Eye (tissue), 1 donor: ENCODE results near the gene CCDC92B.

Experiments used
- DNase-seq: peaks from one replicate; pipeline ENCODE4 v3.0.0-alpha.2; 2015

Gene CCDC92B

GRCh38 chr17:2777242-2777867 lies 27.9 kb upstream of the CCDC92B start:
- DNase-seq, result peak; percentile 15

GRCh38 chr17:2776589-2777241 lies 27.3 kb upstream of the CCDC92B start:
- peak; percentile 78 for DNase-seq

- no peak for DNase-seq
Observed at GRCh38 chr17:2775206-2775605, 25.8 kb upstream of the CCDC92B start.

GRCh38 chr17:2770129-2770528 lies 20.7 kb upstream of the CCDC92B start:
- DNase-seq, result no peak

- no peak for DNase-seq
Observed at GRCh38 chr17:2758870-2759269, 9.4 kb upstream of the CCDC92B start.

GRCh38 chr17:2755891-2756724 lies 6.7 kb upstream of the CCDC92B start:
- DNase-seq, result peak; percentile 26

GRCh38 chr17:2751491-2751890 lies 2.0 kb upstream of the CCDC92B start:
- no peak for DNase-seq

GRCh38 chr17:2750721-2751120 lies 1.3 kb upstream of the CCDC92B start:
- no peak for DNase-seq

- DNase-seq, result peak; percentile 90
Observed at GRCh38 chr17:2749784-2750181, 331 bp upstream of the CCDC92B start.

GRCh38 chr17:2745317-2746037 lies 4.0 kb downstream of the CCDC92B start:
- no peak for DNase-seq

- no peak for DNase-seq
Observed at GRCh38 chr17:2737693-2738092, 11.8 kb downstream of the CCDC92B start.

- DNase-seq, result no peak
Observed at GRCh38 chr17:2736956-2737355, 12.5 kb downstream of the CCDC92B start.

- DNase-seq, result no peak
Observed at GRCh38 chr17:2735896-2736295, 13.6 kb downstream of the CCDC92B start.

- no peak for DNase-seq
Observed at GRCh38 chr17:2734939-2735338, 14.5 kb downstream of the CCDC92B start.

- DNase-seq, result no peak
Observed at GRCh38 chr17:2731807-2732206, 17.6 kb downstream of the CCDC92B start.

GRCh38 chr17:2730764-2731353 lies 18.6 kb downstream of the CCDC92B start:
- DNase-seq, result no peak

GRCh38 chr17:2724784-2725164 lies 24.7 kb downstream of the CCDC92B start:
- DNase-seq, result peak; percentile 70

- DNase-seq, result peak; percentile 75
Observed at GRCh38 chr17:2723997-2724783, 25.3 kb downstream of the CCDC92B start.

- peak; percentile 52 for DNase-seq
Observed at GRCh38 chr17:2723505-2723996, 25.9 kb downstream of the CCDC92B start.

GRCh38 chr17:2722611-2723010 lies 26.8 kb downstream of the CCDC92B start:
- DNase-seq, result no peak

- no peak for DNase-seq
Observed at GRCh38 chr17:2721603-2722002, 27.8 kb downstream of the CCDC92B start.

- DNase-seq, result no peak
Observed at GRCh38 chr17:2719861-2720260, 29.6 kb downstream of the CCDC92B start.
